ENCODE results near the gene CEP135. TPM values are rescaled to one million over a fixed set of nuclear protein-coding genes. Genes with fewer than 3 reads are reported as not detected.

The CEP135 gene
- total and polyA plus RNA-seq, 2 donors (not counting 1 experiment from before 2014, with no cell fraction given): 6.4 to 41.0 TPM

DNA sequence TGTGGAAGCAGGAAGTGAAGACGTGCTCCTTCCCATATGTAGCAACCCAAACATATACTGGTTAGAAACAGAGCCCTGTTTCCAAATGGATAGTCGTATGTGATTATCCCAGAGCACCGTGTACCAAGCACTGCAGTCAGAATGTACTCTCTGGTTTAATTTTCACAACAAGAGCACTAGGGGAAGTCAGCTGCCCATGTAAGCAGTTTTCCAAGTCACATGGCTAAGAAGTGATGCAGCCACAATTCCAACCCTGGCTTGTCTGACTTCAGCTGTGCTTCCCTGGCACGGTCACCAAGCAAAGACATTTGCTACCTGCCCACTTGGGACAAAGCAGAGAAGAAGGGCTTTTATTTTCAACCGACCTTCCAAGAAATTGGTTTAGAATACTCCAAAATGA is 28.2 kb upstream of the CEP135 start:
- Histone ChIP-seq H3K36me3 (replicated peaks in 1 of 2; ENCODE audit: control extremely low read depth in 1 of 2, control insufficient read depth in 1 of 2, extremely low read depth in 1 of 2, insufficient read depth in 2 of 2, low read length in 1 of 2) (no peaks in the 10 kb centered on the region), H4K20me1 (ENCODE audit: control insufficient read depth, insufficient read depth, low read length, poor library complexity, severe bottlenecking) (no peaks in the 10 kb centered on the region), H2AFZ (ENCODE audit: insufficient read depth, low read depth, low read length, poor library complexity, severe bottlenecking) (no peak overlapping the region), H3K79me2 (ENCODE audit: control insufficient read depth, insufficient read depth, low read length) (no peaks in the 10 kb centered on the region), H3K9ac (ENCODE audit: low read length) (no peak overlapping the region), H3K4me2 (replicated peaks; ENCODE audit: low read depth, low read length, poor library complexity, severe bottlenecking) (no peak overlapping the region), H3K9me3 (ENCODE audit: control extremely low read depth in 1 of 3, control insufficient read depth in 2 of 3, insufficient read depth in 1 of 3, low read length in 2 of 3) (no peaks in the 10 kb centered on the region), H3K27ac (ENCODE audit: low read length in 2 of 2) (no peak overlapping the region), H3K4me3 (ENCODE audit: control extremely low read depth in 1 of 5, extremely low read depth in 1 of 5, insufficient read depth in 1 of 5, low read depth in 2 of 5, low read length in 4 of 5) (no peak overlapping the region), H3K4me1 (ENCODE audit: control insufficient read depth in 2 of 2, insufficient read depth in 2 of 2, low read length in 2 of 2) (no peaks in the 10 kb centered on the region), H3K27me3 (replicated peaks in 1 of 4; ENCODE audit: control extremely low read depth in 1 of 4, control insufficient read depth in 3 of 4, insufficient read depth in 4 of 4, low read length in 3 of 4) (no peaks in the 10 kb centered on the region)
- H3K27ac Mint-ChIP-seq: no peak overlapping the region
- ChIA-PET CTCF (interaction anchor here (1.1 kb wide), 1 partner anchor 28 kb away, joined by 3 read pairs; the partner anchor contains the start of gene CEP135), POLR2A (no interaction called here)
- no peaks in the 10 kb centered on the region for H3K27me3 Mint-ChIP-seq
- H3K4me1 Mint-ChIP-seq: no peaks in the 10 kb centered on the region
- WGBS (ENCODE audit: insufficient coverage): 89% methylated on average over 5 of the region's 5 CpGs
- intact Hi-C loops (cut with micrococcal nuclease): no loop called here
- no peak overlapping the region for H3K4me3 Mint-ChIP-seq
- ATAC-seq (ENCODE audit: low read depth) (no peak), DNase-seq (no peak)
- H3K9me3 Mint-ChIP-seq (ENCODE audit: insufficient read depth): no peaks in the 10 kb centered on the region
- TF ChIP-seq, protein P1, sequence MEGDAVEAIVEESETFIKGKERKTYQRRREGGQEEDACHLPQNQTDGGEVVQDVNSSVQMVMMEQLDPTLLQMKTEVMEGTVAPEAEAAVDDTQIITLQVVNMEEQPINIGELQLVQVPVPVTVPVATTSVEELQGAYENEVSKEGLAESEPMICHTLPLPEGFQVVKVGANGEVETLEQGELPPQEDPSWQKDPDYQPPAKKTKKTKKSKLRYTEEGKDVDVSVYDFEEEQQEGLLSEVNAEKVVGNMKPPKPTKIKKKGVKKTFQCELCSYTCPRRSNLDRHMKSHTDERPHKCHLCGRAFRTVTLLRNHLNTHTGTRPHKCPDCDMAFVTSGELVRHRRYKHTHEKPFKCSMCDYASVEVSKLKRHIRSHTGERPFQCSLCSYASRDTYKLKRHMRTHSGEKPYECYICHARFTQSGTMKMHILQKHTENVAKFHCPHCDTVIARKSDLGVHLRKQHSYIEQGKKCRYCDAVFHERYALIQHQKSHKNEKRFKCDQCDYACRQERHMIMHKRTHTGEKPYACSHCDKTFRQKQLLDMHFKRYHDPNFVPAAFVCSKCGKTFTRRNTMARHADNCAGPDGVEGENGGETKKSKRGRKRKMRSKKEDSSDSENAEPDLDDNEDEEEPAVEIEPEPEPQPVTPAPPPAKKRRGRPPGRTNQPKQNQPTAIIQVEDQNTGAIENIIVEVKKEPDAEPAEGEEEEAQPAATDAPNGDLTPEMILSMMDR (IDR thresholded peaks at IDR 0.05): no peak
- TF ChIP-seq EZH2 (IDR thresholded peaks at IDR 0.05; ENCODE audit: borderline replicate concordance, insufficient read depth, low read depth, low read length, poor library complexity, severe bottlenecking): no peak

DNA sequence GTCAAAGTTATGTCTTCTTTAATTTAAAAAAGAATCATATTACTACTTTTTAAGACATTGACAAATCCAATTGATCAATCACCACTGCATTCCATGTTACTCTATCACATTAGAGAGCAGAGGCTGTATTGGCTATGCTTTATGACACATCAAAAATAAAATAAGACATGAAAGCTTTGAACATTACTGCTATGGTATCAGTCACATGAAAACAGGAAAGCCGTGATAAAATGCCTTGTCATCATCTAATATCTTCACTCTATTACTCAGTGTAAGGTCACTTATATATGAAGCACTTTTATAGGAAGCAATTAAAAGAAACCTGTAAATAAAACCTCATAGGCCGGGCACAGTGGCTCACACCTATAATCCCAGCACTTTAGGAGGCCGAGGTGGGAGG is 27.7 kb upstream of the CEP135 start:
- Histone ChIP-seq H3K27me3 (replicated peaks in 1 of 4; ENCODE audit: control extremely low read depth in 1 of 4, control insufficient read depth in 3 of 4, insufficient read depth in 4 of 4, low read length in 3 of 4) (no peaks in the 10 kb centered on the region), H3K4me1 (ENCODE audit: control insufficient read depth in 2 of 2, insufficient read depth in 2 of 2, low read length in 2 of 2) (peaks cover 0 to under 1% of the 10 kb centered on the region in 2 donors), H3K79me2 (ENCODE audit: control insufficient read depth, insufficient read depth, low read length) (no peaks in the 10 kb centered on the region), H3K4me2 (replicated peaks; ENCODE audit: low read depth, low read length, poor library complexity, severe bottlenecking) (no peak overlapping the region), H3K36me3 (replicated peaks in 1 of 2; ENCODE audit: control extremely low read depth in 1 of 2, control insufficient read depth in 1 of 2, extremely low read depth in 1 of 2, insufficient read depth in 2 of 2, low read length in 1 of 2) (no peaks in the 10 kb centered on the region), H2AFZ (ENCODE audit: insufficient read depth, low read depth, low read length, poor library complexity, severe bottlenecking) (no peak overlapping the region), H4K20me1 (ENCODE audit: control insufficient read depth, insufficient read depth, low read length, poor library complexity, severe bottlenecking) (no peaks in the 10 kb centered on the region), H3K4me3 (ENCODE audit: control extremely low read depth in 1 of 5, extremely low read depth in 1 of 5, insufficient read depth in 1 of 5, low read depth in 2 of 5, low read length in 4 of 5) (no peak overlapping the region), H3K9ac (ENCODE audit: low read length) (no peak overlapping the region), H3K9me3 (ENCODE audit: control extremely low read depth in 1 of 3, control insufficient read depth in 2 of 3, insufficient read depth in 1 of 3, low read length in 2 of 3) (no peaks in the 10 kb centered on the region), H3K27ac (ENCODE audit: low read length in 2 of 2) (no peak overlapping the region)
- DNase-seq: no peak
- TF ChIP-seq, protein P1 (IDR thresholded peaks at IDR 0.05): no peak
- no peak for TF ChIP-seq EZH2 (IDR thresholded peaks at IDR 0.05; ENCODE audit: borderline replicate concordance, insufficient read depth, low read depth, low read length, poor library complexity, severe bottlenecking)
- H3K4me3 Mint-ChIP-seq: no peak overlapping the region
- CTCF ChIA-PET: interaction anchor here (1.1 kb wide), 1 partner anchor 27 kb away, joined by 3 read pairs; the partner anchor contains the start of gene CEP135
- intact Hi-C loops (cut with micrococcal nuclease): no loop called here
- no peak overlapping the region for H3K27ac Mint-ChIP-seq
- H3K27me3 Mint-ChIP-seq: no peaks in the 10 kb centered on the region
- no CpG with 5 or more reads among the region's 3 CpGs for WGBS (ENCODE audit: insufficient coverage)
- POLR2A ChIA-PET: no interaction called here
- H3K4me1 Mint-ChIP-seq: no peaks in the 10 kb centered on the region
- no peaks in the 10 kb centered on the region for H3K9me3 Mint-ChIP-seq (ENCODE audit: insufficient read depth)
- no peak for ATAC-seq (ENCODE audit: low read depth)
